ENCODE measurements around the gene NPIPB5.
"Not testable (repeated sequence)": the region's sequence is repeated elsewhere in the genome, so short reads cannot be mapped to it uniquely, and the experiment has no call there.

GRCh38 chr16:22546630-22547029 is 35.9 kb downstream of the NPIPB5 start:
- TF ChIP-seq, protein P1, sequence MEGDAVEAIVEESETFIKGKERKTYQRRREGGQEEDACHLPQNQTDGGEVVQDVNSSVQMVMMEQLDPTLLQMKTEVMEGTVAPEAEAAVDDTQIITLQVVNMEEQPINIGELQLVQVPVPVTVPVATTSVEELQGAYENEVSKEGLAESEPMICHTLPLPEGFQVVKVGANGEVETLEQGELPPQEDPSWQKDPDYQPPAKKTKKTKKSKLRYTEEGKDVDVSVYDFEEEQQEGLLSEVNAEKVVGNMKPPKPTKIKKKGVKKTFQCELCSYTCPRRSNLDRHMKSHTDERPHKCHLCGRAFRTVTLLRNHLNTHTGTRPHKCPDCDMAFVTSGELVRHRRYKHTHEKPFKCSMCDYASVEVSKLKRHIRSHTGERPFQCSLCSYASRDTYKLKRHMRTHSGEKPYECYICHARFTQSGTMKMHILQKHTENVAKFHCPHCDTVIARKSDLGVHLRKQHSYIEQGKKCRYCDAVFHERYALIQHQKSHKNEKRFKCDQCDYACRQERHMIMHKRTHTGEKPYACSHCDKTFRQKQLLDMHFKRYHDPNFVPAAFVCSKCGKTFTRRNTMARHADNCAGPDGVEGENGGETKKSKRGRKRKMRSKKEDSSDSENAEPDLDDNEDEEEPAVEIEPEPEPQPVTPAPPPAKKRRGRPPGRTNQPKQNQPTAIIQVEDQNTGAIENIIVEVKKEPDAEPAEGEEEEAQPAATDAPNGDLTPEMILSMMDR (IDR thresholded peaks at IDR 0.05): not testable (repeated sequence)
- not testable (repeated sequence) for TF ChIP-seq POLR2A (IDR thresholded peaks at IDR 0.05)
